Sigmoid colon (tissue), 3 donors: ENCODE data around the gene CDX1.
A peak's percentile ranks its signal among the peaks of the same experiment; 100 is the strongest.

Source experiments
- CTCF ChIP-seq, 4 experiments: fragments of 450-650 bp in 3 of 4; fragments of 200-600 bp in 1 of 4; IDR thresholded peaks; one replicate each; pipeline ENCODE4 v1.5.1; 2016 to 2019; ENCODE audit warnings: antibody characterized with exemption in 4 of 4, mild to moderate bottlenecking in 3 of 4, moderate library complexity in 2 of 4
- POLR2A ChIP-seq, 2 donors: fragments of 450-650 bp; IDR thresholded peaks; one replicate each; pipeline ENCODE4 v1.6.1; 2016; ENCODE audit warnings: antibody characterized with exemption in 2 of 2, mild to moderate bottlenecking in 2 of 2, moderate library complexity in 2 of 2

GRCh38 chr5:150129813-150130492 is 36.6 kb upstream of the CDX1 start:
- TF ChIP-seq CTCF (IDR thresholded peaks at IDR 0.05) (peak; percentile 91 to 95 (median 92)), POLR2A (IDR thresholded peaks at IDR 0.05) (no peak)
